HCT116 (cell line): ENCODE measurements around the gene PRDX6. TPM values are rescaled to one million over a fixed set of nuclear protein-coding genes. Genes with fewer than 3 reads are reported as not detected.

Experiments
- ATAC-seq: fragments of 200-7000 bp; cut with Tn5 transposase; 2 replicates; pipeline ENCODE4 v1.9.1; 2020; ENCODE audit warnings: mild to moderate bottlenecking, moderate library complexity
- BruUV-seq: library from RNA; stranded (reverse); fragments of 400-500 nt; replicated peaks from 2 replicates; lab custom pipeline; 2021; lab: Mats Ljungman, UMichigan
- CTCF ChIA-PET: fragments of 300-600 bp; sonication (Branson Sonifier 250); formaldehyde crosslinking; loops from one replicate; lab custom pipeline; 2021; ENCODE audit warnings: antibody characterized with exemption; lab: Charles Lee
- POLR2A ChIA-PET: fragments of 300-600, 350-600 bp; sonication (Branson Sonifier 250); formaldehyde crosslinking; loops from one replicate; lab custom pipeline; 2021; ENCODE audit warnings: antibody characterized with exemption; lab: Charles Lee
- RAD21 ChIA-PET, 2 experiments: fragments of 300-600 bp; sonication (Branson Sonifier 250); formaldehyde crosslinking; loops; one replicate each; lab custom pipeline; 2023; ENCODE audit warnings: low total read pairs in 2 of 2; ENCODE audit not compliant: uncharacterized antibody in 2 of 2, unreplicated experiment in 2 of 2, low non-redundant PET in 1 of 2; lab: Charles Lee
- DNase-seq: peaks from one replicate; pipeline ENCODE4 v3.0.0-alpha.2; 2010; ENCODE audit warnings: low read depth, low spot score
- H2AFZ ChIP-seq: fragments of 200-600 bp; shearing (Covaris generic), sonication (generic); 2 replicates; pipeline ENCODE4 v1.6.1; 2017; ENCODE audit warnings: low read depth, mixed run types, mixed read lengths, antibody characterized with exemption, low read length; ENCODE audit not compliant: poor library complexity, severe bottlenecking
- H3K27ac ChIP-seq: 2 replicates; pipeline ENCODE4 v1.5.1; 2012; ENCODE audit warnings: low read depth, low read length
- H3K27me3 ChIP-seq: fragments of 200-600 bp; sonication (generic); 2 replicates; pipeline ENCODE4 v1.6.1; 2016; ENCODE audit warnings: mixed run types, low read length, mixed read lengths; ENCODE audit not compliant: insufficient read depth
- H3K36me3 ChIP-seq, 2 experiments: fragments of 200-500 bp in 1 of 2; fragments of 200-600 bp in 1 of 2; sonication (Bioruptor generic) in 1 of 2; sonication (generic) in 1 of 2; 2 replicates each; pipeline versions ENCODE4 v1.5.1 to v1.6.1; 2014 to 2016; ENCODE audit warnings: low read length in 2 of 2, inconsistent platforms in 1 of 2, mixed read lengths in 1 of 2, mixed run types in 1 of 2; ENCODE audit not compliant: insufficient read depth in 2 of 2, control insufficient read depth in 1 of 2
- H3K4me1 ChIP-seq, 2 experiments: fragments of 200-600 bp in 1 of 2; sonication (generic) in 1 of 2; 2 replicates each; pipeline versions ENCODE4 v1.5.1 to v1.6.1; 2012 to 2017; ENCODE audit warnings: low read length in 2 of 2, inconsistent platforms in 1 of 2, mild to moderate bottlenecking in 1 of 2, mixed read lengths in 1 of 2, mixed run types in 1 of 2, moderate library complexity in 1 of 2; ENCODE audit not compliant: insufficient read depth in 2 of 2, control insufficient read depth in 1 of 2
- H3K4me2 ChIP-seq: fragments of 200-600 bp; sonication (generic); 2 replicates; pipeline ENCODE4 v1.6.1; 2017; ENCODE audit warnings: mixed run types, low read length, mixed read lengths
- H3K4me3 ChIP-seq, 2 experiments: fragments of 200-600 bp in 1 of 2; sonication (generic) in 1 of 2; replicated peaks in 1 of 2; 2 replicates each; pipeline ENCODE4 v1.5.1; 2011 to 2016; ENCODE audit warnings: low read length in 2 of 2, control low read depth in 1 of 2, low read depth in 1 of 2, mild to moderate bottlenecking in 1 of 2, mixed read lengths in 1 of 2, mixed run types in 1 of 2
- H3K79me2 ChIP-seq: fragments of 200-600 bp; sonication (generic); 2 replicates; pipeline ENCODE4 v1.6.1; 2017; ENCODE audit warnings: mild to moderate bottlenecking, mixed run types, low read length, moderate library complexity, mixed read lengths; ENCODE audit not compliant: insufficient read depth
- H3K9ac ChIP-seq: fragments of 200-600 bp; sonication (generic); 2 replicates; pipeline ENCODE4 v1.6.1; 2016; ENCODE audit warnings: low read length, mixed read lengths
- H3K9me2 ChIP-seq: fragments of 200-600 bp; sonication (generic), shearing (Covaris generic); 2 replicates; pipeline ENCODE4 v1.6.1; 2017; ENCODE audit warnings: mixed run types, mild to moderate bottlenecking, moderate library complexity; ENCODE audit not compliant: insufficient read depth
- H3K9me3 ChIP-seq, 2 experiments: fragments of 200-500 bp in 1 of 2; fragments of 200-600 bp in 1 of 2; sonication (Bioruptor generic) in 1 of 2; sonication (generic) in 1 of 2; 2 replicates each; pipeline ENCODE4 v1.6.1; 2014 to 2017; ENCODE audit warnings: low read length in 2 of 2, mixed read lengths in 2 of 2, inconsistent platforms in 1 of 2, low read depth in 1 of 2, mild to moderate bottlenecking in 1 of 2, mixed run types in 1 of 2, moderate library complexity in 1 of 2; ENCODE audit not compliant: control insufficient read depth in 1 of 2, insufficient read depth in 1 of 2
- H4K20me1 ChIP-seq: fragments of 200-600 bp; sonication (generic), shearing (Covaris generic); 2 replicates; pipeline ENCODE4 v1.6.1; 2017; ENCODE audit warnings: mixed run types, mild to moderate bottlenecking, moderate library complexity; ENCODE audit not compliant: insufficient read depth
- CBX3 ChIP-seq: IDR thresholded peaks from 2 replicates; pipeline ENCODE4 v1.6.1; 2012; ENCODE audit warnings: low read depth
- CEBPB ChIP-seq: IDR thresholded peaks from 2 replicates; pipeline ENCODE4 v1.6.1; 2012; ENCODE audit warnings: low read depth
- EGR1 ChIP-seq: IDR thresholded peaks from 2 replicates; pipeline ENCODE4 v1.6.1; 2012; ENCODE audit warnings: low read depth
- ELF1 ChIP-seq: IDR thresholded peaks from 2 replicates; pipeline ENCODE4 v1.6.1; 2012; ENCODE audit warnings: low read depth, borderline replicate concordance
- FOSL1 ChIP-seq: IDR thresholded peaks from 2 replicates; pipeline ENCODE4 v1.6.1; 2012; ENCODE audit warnings: low read depth
- JUND ChIP-seq: IDR thresholded peaks from 2 replicates; pipeline ENCODE4 v1.6.1; 2012
- POLR2A ChIP-seq: IDR thresholded peaks from 2 replicates; pipeline ENCODE4 v1.7.0; 2011; ENCODE audit warnings: borderline replicate concordance; ENCODE audit not compliant: insufficient read depth, insufficient read length; ENCODE audit errors: extremely low read depth
- POLR2AphosphoS5 ChIP-seq: IDR thresholded peaks from 2 replicates; pipeline ENCODE4 v1.6.1; 2011; ENCODE audit warnings: mild to moderate bottlenecking, low read depth, low read length, moderate library complexity
- RAD21 ChIP-seq: IDR thresholded peaks from 2 replicates; pipeline ENCODE4 v1.6.1; 2012; ENCODE audit warnings: low read depth, mild to moderate bottlenecking
- SIN3A ChIP-seq: IDR thresholded peaks from 2 replicates; pipeline ENCODE4 v1.6.1; 2012; ENCODE audit warnings: low read depth
- SP1 ChIP-seq: IDR thresholded peaks from 2 replicates; pipeline ENCODE4 v1.6.1; 2012; ENCODE audit warnings: low read depth
- TCF7L2 ChIP-seq: IDR thresholded peaks from 2 replicates; pipeline ENCODE4 v1.7.0; 2011; ENCODE audit warnings: borderline replicate concordance, inconsistent platforms; ENCODE audit not compliant: insufficient read depth, insufficient read length; ENCODE audit errors: extremely low read depth
- YY1 ChIP-seq: IDR thresholded peaks from 2 replicates; pipeline ENCODE4 v1.6.1; 2011; ENCODE audit warnings: low read length, low read depth, moderate library complexity, mild to moderate bottlenecking; ENCODE audit not compliant: insufficient replicate concordance; ENCODE audit errors: extremely low read depth
- ZBTB33 ChIP-seq: IDR thresholded peaks from 2 replicates; pipeline ENCODE4 v1.6.1; 2011; ENCODE audit warnings: mild to moderate bottlenecking, low read length, moderate library complexity; ENCODE audit not compliant: insufficient replicate concordance; ENCODE audit errors: extremely low read depth
- ZFX ChIP-seq: fragments of 450-650 bp; IDR thresholded peaks from 2 replicates; pipeline ENCODE4 v1.6.1; 2017
- ZNF274 ChIP-seq: fragments of 200-500 bp; sonication (Bioruptor generic); IDR thresholded peaks from 2 replicates; pipeline ENCODE4 v1.6.1; 2014; ENCODE audit warnings: mild to moderate bottlenecking, low read depth, low read length, inconsistent platforms
- intact Hi-C: fragments of 100-400 bp; cut with micrococcal nuclease; formaldehyde crosslinking; loops from 2 replicates; pipeline ENCODE4 v1.10.0; 2022
- total RNA-seq: library from RNA; stranded (reverse); gene quantifications from one replicate; pipeline ENCODE4 v1.2.1, GENCODE V29; 2021; ENCODE audit not compliant: unreplicated experiment
- TF ChIP-seq, protein P1 (sequence below): IDR thresholded peaks from 2 replicates; pipeline ENCODE4 v1.6.1; 2012

PRDX6 gene
- total RNA-seq, 1 experiment from 2014 or later, result 286 TPM

DNA sequence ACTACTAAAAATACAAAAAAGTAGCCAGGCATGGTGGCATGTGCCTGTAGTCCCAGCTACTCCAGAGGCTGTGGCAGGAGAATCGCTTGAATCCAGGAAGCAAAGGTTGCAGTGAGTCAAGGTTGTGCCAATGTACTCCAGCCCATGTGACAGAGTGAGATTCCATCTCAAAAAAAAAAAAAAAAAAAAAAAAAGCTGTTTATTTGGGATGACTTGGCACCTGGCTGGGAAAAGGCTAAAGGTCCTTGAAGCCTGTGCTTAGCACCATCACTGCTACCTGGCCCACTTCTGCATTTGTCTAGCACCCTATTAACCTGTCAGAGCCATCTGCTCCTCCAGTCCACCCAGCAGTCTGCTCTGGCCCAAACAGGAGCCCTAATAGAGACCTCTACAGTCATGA, 25.0 kb downstream of the PRDX6 start:
- Histone ChIP-seq H3K9ac (no peak overlapping the region), H4K20me1 (no peaks in the 10 kb centered on the region), H3K27me3 (no peaks in the 10 kb centered on the region), H3K9me2 (no peaks in the 10 kb centered on the region), H3K36me3 (no peaks in the 10 kb centered on the region), H3K4me3 (no peak overlapping the region), H3K79me2 (no peaks in the 10 kb centered on the region), H3K9me3 (peaks cover 0 to under 1% of the 10 kb centered on the region in 2 experiments; a peak in 1 of 4 replicates), H2AFZ (no peak overlapping the region), H3K27ac (no peak overlapping the region), H3K4me2 (no peak overlapping the region), H3K4me1 (peaks cover under 1 to 10% of the 10 kb centered on the region in 2 experiments; a peak in 3 of 4 replicates)
- ATAC-seq (no peak), DNase-seq (no peak)
- ChIA-PET CTCF (no interaction called here), RAD21 (no interaction called here), POLR2A (no interaction called here)
- no TSS peak for BruUV-seq
- intact Hi-C loops, result no loop called here
- TF ChIP-seq POLR2A, result no peak
- no peak for TF ChIP-seq SP1
- TF ChIP-seq YY1, result no peak
- no peak for TF ChIP-seq ZNF274
- no peak for TF ChIP-seq SIN3A
- no peak for TF ChIP-seq ZBTB33
- no peak for TF ChIP-seq TCF7L2
- no peak for TF ChIP-seq CBX3

DNA sequence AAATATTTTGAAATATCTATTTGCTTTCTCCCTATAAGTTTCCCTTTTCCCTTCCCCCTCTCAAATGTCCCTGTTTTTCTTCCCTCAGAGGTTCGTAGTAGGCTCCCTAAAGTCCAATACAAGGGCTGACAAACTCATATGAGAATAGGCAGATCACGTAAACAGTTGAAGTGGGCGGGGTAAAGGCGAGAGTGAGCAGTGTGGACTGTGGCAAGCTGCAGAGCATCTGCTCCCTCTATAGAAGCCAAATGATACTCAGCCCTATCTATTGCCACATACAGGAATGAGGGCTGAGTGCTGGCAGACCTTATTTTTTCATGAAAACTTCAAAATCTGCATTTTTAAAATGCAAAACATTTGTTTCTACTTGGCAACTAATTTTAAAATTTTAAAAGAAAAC, 26.3 kb downstream of the PRDX6 start:
- RAD21 ChIA-PET, result no interaction called here
- H3K4me1 ChIP-seq, result peaks cover 9 to 19% of the 10 kb centered on the region in 2 experiments
- CTCF ChIA-PET, result no interaction called here
- no peaks in the 10 kb centered on the region for H3K9me3 ChIP-seq
- H4K20me1 ChIP-seq, result no peaks in the 10 kb centered on the region
- H3K27me3 ChIP-seq, result no peaks in the 10 kb centered on the region
- H3K79me2 ChIP-seq, result no peaks in the 10 kb centered on the region
- H3K4me3 ChIP-seq, result no peak overlapping the region
- BruUV-seq, result no TSS peak
- no peaks in the 10 kb centered on the region for H3K36me3 ChIP-seq
- intact Hi-C loops, result no loop called here
- H2AFZ ChIP-seq, result no peak overlapping the region
- no peak overlapping the region for H3K27ac ChIP-seq
- POLR2A ChIA-PET, result no interaction called here
- H3K4me2 ChIP-seq, result no peak overlapping the region
- H3K9ac ChIP-seq, result no peak overlapping the region
- TF ChIP-seq JUND, result no peak
- no peak for TF ChIP-seq FOSL1
- no peak for TF ChIP-seq RAD21
- TF ChIP-seq SIN3A, result no peak
- TF ChIP-seq SP1, result no peak
- no peak for TF ChIP-seq YY1
- TF ChIP-seq, protein P1, sequence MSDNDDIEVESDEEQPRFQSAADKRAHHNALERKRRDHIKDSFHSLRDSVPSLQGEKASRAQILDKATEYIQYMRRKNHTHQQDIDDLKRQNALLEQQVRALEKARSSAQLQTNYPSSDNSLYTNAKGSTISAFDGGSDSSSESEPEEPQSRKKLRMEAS, result no peak
- TF ChIP-seq TCF7L2, result no peak
- TF ChIP-seq ELF1, result no peak
- TF ChIP-seq EGR1, result no peak
- no peak for TF ChIP-seq ZFX
- no peak for TF ChIP-seq CBX3
- TF ChIP-seq CEBPB, result no peak
- TF ChIP-seq ZNF274, result no peak
- no peak for TF ChIP-seq POLR2AphosphoS5
- H3K9me2 ChIP-seq, result no peaks in the 10 kb centered on the region
- DNase-seq (no peak), ATAC-seq (no peak)
